Glomerular visceral epithelial cell (primary cell): ENCODE data around the gene URM1.

Experiments
- DNase-seq: peaks from one replicate; pipeline ENCODE4 v3.0.0-alpha.2; 2016; ENCODE audit errors: extremely low spot score

URM1 gene

GRCh38 chr9:128385496-128386460, 14.6 kb downstream of the URM1 start:
- DNase-seq, result no peak

GRCh38 chr9:128388150-128388549, 17.0 kb downstream of the URM1 start:
- DNase-seq, result no peak

GRCh38 chr9:128389395-128390149, 18.4 kb downstream of the URM1 start:
- no peak for DNase-seq

DNA sequence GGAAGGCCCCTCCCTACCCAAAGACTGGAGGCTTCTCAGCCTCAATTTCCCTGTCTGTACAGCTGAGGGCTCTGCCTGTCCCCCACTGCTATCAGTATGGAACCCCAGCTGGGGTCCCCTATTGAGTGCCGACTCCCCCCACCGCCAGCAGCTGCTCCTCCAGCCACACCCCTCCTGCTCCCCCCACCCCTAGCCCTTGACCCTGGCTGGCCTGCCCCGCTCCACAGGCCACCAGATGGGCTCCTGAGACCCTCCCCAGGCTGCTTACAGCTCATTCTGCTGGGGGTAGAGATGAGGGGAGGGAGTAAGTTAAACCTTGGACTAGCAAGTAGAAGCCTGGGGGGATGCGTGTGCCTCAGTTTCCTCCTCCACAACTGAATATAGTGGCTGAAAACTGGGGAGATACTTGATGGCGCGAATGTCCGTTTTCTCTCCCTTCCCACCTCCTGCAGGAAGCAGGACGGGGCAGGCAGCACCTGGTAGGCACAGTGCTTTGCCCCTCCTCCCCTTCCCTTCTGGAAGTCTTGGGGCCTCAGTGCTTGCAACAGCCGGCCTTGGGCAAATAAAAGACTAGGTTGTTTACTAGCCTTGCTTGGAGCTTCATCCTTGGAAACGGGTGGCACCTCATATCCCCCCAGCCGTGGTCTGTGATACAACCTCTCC, 19.1 kb downstream of the URM1 start:
- DNase-seq, result no peak

GRCh38 chr9:128390813-128391711, 19.9 kb downstream of the URM1 start:
- DNase-seq, result no peak

DNA sequence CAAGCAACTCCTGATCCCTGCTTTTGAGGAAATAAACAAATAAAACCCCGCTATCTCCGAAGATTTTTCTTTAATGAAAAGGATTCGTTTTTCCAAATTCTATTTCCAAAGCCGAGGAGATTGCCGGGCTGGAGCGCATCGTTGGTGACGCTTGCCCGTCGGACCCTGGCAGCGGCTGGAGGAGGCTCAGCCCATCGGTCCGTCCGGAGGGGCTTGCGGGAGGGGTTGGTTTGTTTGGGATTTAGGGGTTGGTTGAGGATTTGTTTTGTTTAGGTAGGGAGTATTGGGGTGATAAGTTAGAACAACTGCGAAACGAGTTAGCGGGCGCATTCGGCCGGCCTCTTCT, 20.8 kb downstream of the URM1 start:
- no peak for DNase-seq

DNA sequence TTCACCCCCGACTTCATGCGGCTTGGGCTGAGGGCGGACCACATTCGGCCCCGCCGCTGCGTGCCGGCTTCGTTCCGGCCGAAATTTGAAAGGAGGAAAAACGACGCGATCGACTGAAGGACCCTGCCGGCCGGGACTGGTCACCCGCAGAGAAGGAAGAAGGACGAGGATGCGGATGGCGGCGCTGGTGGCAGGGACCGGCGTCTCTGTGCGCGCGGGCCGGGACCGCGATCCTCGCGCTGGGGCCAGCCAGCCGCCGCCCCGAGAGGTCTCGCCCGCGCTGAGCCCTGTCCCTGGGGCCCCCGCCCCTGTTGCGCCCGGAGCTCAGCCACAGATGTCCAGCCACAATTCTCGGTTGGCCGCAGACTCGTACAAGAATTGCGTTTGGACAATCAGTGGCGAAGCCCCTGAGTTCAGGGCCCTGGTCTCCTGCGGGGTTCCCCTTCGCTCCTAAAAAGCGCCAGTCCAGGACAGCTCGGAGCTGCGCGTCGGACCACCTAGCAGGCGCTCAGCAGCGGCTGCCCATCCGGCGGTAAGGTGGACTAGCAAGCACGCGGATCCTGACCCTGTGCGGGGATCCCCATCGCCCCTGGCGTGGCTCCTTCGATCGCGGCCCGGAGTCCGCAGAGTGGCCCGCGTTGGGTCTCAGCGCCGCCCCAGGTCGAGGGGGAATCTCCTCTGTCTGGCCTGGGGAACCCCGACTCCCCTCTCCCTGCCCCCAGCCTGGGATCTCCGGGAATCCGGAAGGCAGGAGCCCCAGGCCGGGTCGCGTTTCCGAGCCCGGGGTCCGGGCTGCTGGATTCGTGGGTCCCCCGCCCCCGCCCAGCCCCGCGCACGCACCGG, 21.3 kb downstream of the URM1 start:
- DNase-seq, result no peak

DNA sequence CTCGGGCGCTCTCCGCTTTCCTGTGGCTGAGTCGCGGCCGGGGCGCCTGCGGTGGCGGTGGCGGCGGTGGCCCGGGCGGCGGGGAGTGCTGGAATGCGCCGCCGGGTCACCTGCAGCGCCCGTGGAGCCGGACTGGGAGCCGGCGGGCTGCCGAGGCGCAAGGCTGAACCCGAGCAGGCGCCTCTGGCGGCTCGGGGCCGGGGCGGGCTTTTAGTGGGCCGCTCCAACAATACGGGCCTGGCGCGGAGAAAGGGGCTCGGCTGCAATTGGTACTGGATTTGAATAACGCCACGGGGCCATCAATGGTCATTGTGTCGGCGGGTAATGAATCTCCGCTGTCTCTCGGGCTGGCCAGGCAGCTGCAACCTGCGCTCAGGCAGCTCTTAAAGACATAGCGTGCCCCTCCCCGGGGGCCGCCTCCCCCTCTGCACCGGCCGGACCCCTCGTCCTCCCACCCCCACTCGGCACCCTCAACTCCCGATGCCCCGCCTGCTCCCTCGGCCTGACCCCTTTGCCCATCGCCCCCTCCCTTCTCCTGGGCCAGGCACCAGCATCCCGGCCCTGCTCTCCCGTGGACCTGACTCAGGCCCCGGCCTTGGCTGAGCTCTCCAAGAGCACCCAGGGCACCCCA, 22.1 kb downstream of the URM1 start:
- DNase-seq, result no peak

GRCh38 chr9:128393970-128394369, 22.8 kb downstream of the URM1 start:
- DNase-seq, result no peak

DNA sequence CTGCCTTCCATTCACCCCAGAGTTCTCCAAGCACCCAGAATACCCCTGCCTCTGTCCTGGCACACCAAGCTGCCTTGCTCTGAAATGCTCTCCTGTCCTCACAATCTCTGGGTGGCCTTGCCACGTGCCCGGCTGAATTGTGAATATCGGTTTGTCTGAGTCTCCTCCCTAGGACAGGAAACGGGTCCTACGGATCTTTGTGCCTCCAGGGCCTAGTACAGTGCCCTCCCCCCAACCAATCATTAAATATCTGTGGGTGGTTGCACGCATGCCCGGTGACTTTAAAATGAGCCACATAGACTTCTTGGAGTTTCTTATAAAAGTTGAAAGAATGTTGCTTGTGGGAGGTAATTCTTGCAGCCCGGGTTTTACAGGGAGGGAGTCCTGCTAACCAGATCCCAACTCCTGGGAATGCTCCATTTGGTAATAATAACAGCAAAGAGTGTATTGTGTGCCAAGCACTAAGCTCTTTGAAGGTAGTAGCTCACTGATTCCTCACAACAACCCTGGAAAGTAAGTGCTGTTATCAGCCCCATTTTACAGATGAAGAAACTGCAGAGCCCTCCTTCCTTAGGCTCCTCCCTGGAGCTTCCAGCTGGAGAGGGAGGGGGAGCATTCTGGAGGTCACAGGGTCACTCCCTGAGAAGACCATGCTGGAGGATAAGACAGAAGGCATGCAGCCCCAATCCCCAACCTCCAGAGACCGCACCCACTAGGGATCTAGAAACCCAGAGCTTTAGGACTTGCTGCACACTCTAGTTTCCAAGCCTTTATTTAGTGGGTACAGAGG, 23.4 kb downstream of the URM1 start:
- no peak for DNase-seq

DNA sequence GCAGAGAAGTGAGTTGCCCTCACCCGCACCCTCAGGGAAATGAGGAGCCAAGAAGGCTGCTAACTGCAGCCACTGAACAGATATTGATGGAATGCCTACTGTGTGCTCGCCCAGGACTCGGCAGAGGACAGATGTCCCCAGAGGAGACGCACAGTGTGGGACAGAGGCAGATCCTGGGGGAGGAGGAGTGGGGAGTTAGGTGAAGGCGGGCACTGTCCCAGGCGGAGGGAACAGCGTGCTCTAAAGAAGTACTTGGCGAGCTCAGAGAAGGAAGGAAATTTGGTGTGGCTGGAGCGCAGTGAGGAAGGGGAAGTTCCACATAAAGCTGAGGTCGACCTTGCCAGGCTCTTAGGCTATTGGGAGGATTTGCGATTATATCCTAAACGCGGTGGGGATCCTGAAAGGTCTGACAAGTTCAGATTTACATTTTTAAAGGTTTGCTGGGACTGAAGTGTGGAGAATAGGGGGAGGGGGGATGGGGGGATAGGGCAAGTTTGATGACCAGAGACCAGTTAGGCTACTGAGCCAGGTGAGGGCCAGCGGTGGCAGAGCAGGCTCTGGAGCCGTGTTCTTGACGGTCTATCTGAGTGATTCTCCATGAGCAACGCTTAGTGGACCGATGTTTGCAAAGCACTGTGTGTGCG, 25.9 kb downstream of the URM1 start:
- no peak for DNase-seq

DNA sequence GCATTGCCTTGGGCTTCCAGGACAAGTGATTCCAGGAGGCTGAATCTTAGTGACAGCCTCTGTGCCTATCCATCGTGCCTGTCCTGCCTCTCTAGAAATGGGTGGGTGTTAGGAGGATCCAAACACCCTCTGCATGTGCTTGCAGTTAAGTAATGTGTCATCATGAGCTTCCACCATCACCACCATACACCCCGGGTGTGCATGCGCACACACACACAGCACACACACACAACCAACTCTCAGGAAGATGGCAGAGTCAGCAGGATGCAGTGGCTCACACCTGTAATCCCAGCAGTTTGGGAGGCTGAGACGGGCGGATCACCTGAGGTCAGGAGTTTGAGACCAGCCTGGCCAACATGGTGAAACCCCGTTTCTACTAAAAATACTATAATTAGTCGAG, 26.7 kb downstream of the URM1 start:
- no peak for DNase-seq

DNA sequence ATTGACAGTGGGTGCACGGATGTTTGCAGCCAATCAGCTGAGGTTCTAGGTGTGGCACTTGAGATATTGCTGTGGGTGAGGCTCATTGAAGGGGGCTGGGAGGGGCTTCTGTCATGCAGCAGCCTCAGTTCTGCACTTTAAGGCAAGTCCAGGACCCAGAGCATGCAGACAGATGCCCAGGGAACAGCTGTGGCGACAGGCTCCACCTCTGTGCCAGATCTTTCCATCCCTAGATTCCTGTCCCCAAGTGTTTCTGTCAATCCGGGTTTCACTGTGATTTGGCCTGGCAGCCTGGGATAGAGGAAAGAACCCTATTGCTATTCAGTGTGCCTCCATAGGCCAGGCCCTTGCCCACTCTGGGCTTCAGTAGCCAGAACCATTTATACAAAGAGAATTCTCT, 28.7 kb downstream of the URM1 start:
- no peak for DNase-seq

- DNase-seq, result no peak
These were observed 33.4 kb downstream of the URM1 start for GRCh38 chr9:128404560-128404959.

DNA sequence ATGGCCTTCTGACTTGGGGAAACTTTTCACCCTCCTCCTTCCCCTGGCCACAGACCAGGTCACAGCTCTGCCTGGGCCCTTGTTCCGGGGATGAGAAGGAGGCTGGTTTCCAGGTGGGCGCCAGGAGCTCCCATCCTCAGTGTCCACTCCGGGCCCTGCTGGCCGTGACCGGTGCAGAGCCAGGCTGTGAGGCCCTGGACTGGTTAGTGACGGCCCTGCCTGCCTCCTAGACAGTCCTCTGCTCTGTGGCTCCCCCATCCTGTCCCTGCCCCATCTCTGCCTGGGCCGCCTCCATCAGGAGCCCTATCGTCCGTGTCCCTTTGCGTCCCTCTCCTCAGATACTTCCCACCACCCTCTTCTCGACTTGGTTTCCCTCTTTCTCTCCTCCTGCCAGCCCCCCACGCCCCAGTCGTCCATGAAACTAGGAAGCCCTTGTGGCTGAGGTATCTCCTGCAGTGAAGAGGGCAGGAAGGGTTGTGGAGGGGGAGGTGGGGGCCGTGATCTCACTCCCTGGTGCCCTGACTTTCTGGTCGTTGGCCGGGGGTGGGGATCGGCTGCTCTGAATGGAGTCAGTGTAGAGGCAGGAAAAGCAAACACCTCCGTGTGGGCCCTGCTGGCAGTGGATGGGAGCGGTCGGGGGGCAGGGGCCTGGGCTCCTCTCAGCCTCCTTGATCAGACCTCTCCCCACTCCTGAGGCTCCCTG, 34.1 kb downstream of the URM1 start:
- DNase-seq, result no peak

- DNase-seq, result no peak
These were observed 34.6 kb downstream of the URM1 start for GRCh38 chr9:128405780-128406171.

DNA sequence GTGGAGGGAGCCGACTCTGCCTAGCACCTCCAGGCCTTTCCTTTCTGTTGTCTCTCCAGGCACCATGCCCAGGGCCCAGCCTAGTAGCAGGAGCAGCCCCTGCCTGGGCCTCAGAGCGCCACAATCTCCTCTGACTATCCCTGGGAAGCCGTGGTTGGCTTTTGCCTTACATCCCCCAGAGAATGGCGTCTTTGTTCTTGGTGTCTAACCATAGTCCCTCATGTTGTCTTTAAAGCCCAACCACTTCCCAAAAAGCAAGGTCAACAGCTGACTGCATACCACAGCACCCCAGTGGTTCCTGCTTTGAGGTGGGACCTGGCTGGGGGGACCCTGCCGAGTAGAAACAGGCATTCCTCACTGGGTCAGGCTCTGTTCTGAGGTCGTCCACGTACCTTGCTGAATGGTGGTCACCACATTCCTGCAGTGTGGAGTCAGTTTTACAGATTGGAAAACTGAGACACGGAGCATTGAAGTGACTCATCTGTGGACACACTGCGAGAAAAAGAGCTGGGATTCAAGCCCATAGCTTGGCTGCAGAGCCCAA, 35.7 kb downstream of the URM1 start:
- DNase-seq, result no peak

DNA sequence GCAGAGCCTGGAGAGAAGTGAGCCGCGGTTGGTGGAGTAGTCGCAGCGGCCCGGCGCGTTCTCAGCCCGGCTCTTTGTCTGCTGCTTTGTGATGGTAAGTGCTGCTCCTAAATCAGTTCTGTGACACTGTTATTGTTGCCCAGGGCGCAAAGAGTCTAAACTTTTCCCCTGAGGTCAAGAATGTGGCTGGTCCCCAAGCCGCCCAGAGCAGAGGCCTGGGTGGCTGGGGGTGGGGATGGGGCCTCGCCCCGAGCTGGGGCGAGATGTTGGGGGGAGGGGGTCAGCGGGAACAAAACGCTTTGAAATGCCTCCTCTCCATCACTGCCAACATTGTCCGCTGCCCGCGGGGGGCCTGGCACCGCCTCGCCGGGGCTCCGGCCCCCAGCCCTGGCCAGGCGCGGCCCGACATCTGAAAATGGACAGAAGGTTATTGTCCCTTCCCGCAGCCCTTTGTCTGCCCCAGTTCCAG, 37.8 kb downstream of the URM1 start:
- DNase-seq, result no peak
